ENCODE results near the gene ZNF407.

GRCh38 chr18:74914052-74914591 lies 316.5 kb downstream of the ZNF407 start:
- no peak for TF ChIP-seq CTCF (IDR thresholded peaks at IDR 0.05 in 2 of 3, conservative IDR thresholded peaks at IDR 0.05 in 1 of 3; ENCODE audit: borderline replicate concordance in 1 of 3, insufficient read depth in 1 of 3, low read depth in 2 of 3, low read length in 2 of 3)
- no peak for TF ChIP-seq EZH2 (IDR thresholded peaks at IDR 0.05)
- no peak for TF ChIP-seq POLR2AphosphoS5 (IDR thresholded peaks at IDR 0.05; ENCODE audit: low read depth, low read length)
- no peak for TF ChIP-seq RAD21 (IDR thresholded peaks at IDR 0.05; ENCODE audit: low read depth)
- no peak for TF ChIP-seq EZH2phosphoT487 (IDR thresholded peaks at IDR 0.05; ENCODE audit: borderline replicate concordance)
- TF ChIP-seq REST (IDR thresholded peaks at IDR 0.05; ENCODE audit: low read depth) = no peak
- no peak for TF ChIP-seq TCF7L2 (IDR thresholded peaks at IDR 0.05; ENCODE audit: borderline replicate concordance, extremely low read depth, insufficient read depth, insufficient read length)
